Pons (tissue), 1 donor: ENCODE measurements around the gene PPP1R1B.

Experiments
- DNase-seq: peaks from one replicate; pipeline ENCODE4 v3.0.0-alpha.2; 2016; ENCODE audit warnings: low spot score

Gene PPP1R1B

GRCh38 chr17:39633570-39634183 is 6.9 kb downstream of the PPP1R1B start:
- DNase-seq, result no peak

DNA sequence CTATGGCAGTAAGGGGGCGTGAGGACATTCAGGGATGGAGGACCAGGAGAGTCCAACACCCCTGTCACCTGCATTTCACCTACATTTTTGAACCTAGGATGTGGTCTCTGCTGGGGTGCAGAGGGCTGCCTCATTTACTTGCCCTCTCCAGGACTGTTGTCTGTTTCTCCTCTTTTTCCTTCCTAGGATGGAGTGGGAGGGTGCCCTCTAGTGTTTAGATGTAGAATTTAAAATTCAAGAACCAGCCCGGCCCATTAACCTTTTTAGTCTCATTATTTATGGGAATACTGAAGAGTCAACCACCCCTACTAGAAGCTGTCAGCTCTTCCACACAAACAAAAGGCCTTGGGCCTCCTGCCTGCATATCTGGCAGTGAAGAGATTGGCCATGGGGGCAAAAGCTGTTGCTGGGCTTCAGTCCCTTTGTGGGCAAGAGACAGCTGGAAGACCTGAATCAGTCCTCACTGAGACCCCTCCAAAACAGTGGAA is 7.7 kb downstream of the PPP1R1B start:
- DNase-seq, result peak; percentile 74

GRCh38 chr17:39635614-39636176 is 8.9 kb downstream of the PPP1R1B start:
- no peak for DNase-seq

DNA sequence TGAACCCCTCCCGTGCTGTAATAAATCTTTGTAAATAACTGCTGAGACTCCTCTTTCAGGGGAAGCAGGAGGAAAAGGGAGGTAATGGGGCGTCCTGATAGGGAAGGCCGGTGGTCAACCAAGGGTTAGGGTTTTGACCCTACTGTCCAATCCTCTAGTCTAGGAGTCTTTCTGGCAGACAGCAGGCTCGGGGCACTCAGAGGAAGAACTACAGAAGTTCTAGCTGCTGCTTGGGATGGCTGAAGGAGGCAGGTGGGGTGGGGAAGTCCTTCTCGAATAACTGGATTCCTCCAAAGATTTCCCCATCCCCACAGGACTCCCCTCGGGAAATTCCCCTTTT is 9.8 kb downstream of the PPP1R1B start:
- DNase-seq, result no peak

DNA sequence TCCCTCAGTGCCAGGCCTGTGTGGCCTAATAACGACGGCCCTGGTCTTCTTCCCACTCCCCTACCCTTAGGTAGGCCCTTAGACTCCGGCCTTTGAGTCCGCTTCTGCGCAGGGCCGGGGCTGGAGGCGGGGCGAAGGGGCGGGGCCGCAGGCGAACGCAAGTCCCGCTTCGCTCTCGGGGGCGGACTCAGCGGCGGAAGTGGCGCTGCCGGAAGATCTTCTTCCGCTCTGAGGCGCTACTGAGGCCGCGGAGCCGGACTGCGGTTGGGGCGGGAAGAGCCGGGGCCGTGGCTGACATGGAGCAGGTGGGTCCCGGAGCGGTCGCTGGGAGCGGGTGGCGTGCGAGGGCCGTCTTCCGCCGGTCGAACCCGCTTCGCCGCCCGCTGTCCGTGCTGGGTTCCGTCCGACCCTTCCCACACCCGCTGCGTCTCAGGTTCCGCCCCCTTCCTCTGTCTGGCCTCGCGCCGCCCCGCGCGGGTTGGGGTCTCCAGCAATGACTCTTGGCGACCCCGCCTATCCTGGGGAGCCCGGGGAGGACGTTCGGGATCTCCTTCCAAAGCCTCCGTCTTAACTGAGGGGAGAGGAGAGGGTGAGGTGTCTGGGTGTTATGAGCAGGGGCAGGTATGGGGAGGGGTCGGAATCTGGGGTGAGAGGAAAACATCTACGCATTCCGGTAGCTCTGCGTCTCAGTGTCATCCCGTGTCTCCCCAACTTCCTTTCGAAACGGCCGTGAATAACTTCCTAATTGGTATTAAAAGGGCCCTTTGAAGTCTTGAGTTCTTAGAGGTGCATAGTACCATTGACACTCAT is 10.4 kb downstream of the PPP1R1B start, which contains the start of gene STARD3:
TSS of gene STARD3 (plus strand) at position 218 of the 810 bp plus-strand sequence. CDS start 16,388 bp downstream, outside the sequence.
- peak; percentile 83 for DNase-seq

DNA sequence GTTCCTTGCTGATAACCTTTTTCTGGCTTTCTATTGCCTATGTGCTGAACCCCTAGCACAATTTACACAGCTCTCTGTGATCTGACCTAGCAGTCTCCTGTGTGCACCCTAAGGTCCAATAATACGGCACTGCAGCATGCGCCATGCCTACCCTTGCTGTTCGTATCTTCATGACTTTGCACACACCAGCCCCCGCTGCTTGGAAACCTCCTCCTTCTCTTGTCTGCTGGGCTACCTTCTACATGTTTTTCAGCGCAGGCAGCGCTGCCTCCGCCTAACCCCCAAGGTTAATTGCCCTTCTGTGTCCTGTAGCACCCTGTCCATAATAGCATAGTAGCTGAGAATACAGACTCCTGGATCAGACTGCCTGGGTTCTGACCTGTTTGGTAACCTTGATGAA is 11.6 kb downstream of the PPP1R1B start:
- DNase-seq, result no peak

GRCh38 chr17:39639043-39639442 is 12.3 kb downstream of the PPP1R1B start:
- no peak for DNase-seq

GRCh38 chr17:39639566-39640458 is 13.1 kb downstream of the PPP1R1B start:
- no peak for DNase-seq

DNA sequence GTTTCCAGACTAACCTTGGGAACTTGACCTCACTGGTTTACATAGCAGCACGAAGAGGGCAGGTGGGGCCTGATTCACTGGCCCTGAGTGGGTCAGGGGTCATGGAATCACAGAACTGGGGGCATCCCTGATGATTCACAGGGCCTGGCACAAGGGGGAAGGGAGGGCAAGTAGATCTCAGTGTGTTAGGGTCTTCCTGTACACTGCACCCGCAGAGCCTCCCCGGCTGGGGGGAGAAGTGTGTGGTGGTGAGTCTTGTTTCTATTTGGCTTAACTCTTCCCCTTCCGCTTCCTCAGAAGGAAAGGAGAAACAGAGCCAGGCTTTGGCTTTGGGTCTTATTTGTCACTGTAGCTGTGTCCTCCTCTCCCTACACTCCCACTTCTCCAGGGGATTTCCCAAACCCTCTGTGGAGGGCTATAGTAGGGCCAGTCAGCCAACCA is 13.9 kb downstream of the PPP1R1B start:
- DNase-seq, result no peak

DNA sequence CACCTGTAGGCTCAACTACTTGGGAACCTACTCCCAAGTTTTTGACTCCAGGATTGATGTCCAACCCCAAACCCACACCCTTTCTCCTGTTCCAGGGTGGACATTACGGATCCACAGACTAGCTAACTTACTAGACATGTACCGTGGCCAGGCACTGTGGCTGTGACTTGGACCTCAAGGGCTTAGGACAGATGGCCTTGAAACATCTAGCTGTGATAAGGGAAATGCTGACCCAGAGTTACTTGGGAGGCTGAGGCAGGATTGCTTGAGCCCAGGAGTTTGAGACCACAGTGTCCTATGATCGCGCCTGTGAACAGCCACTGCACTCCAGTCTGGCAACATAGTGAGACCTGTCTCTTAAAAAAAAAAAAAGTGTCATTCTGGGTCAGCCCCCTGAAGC is 14.3 kb downstream of the PPP1R1B start:
- DNase-seq, result no peak

DNA sequence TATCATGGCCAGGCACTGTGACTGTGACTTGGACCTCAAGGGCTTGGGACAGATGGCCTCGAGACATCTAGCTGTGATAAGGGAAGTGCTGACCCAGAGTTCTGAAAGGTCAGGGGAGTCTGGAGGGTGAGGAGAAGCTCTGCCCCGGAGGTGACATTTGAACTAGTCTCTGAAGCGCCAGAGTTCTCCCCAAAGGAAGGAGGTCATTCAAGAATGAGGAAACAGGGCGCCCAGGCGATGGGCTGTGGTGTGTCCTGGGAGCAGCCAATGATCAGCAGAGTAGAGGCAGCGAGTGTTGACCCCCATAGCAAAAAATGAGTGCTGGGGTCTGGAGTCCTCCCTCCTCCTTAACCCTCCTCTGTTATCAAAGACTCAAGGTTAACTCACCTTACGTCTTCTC is 15.1 kb downstream of the PPP1R1B start:
- no peak for DNase-seq

DNA sequence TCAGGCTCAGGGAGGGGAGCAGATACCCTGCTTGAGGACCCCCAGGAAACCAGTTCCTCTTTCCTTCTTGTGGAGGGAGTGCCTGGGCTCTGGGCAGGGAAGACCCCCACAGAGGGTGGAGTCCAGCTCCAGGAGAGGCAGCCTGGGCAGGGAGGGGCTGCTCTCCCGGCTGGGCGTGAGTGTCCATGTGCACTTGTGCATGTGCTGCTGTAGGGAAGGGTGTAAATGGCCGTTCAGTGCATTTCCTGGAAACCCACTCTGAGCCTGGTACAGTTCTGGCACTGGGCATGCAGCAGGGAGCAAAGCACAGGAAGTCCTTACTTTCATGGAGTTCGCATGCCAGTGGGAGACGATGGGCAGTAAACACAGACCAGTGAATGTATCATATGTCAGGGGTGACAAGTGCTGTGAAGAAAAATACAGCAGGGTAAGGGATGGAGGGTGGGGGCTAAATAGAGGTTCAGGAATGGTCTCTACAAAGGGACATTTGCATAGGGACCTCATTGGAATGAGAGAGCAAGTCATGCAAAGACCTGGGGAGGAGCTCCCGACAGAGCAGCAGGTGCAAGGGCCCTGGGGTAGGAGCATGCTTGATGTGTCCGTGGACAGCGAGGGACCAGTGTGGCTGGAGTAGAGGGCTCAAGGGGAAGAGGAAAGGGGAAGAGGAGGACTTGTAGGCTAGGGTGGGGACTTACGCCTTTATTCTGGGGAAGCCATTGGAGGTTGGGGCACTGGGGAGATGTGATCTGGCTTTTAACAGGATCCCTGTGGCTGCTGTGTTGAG is 15.7 kb downstream of the PPP1R1B start:
- DNase-seq, result no peak

DNA sequence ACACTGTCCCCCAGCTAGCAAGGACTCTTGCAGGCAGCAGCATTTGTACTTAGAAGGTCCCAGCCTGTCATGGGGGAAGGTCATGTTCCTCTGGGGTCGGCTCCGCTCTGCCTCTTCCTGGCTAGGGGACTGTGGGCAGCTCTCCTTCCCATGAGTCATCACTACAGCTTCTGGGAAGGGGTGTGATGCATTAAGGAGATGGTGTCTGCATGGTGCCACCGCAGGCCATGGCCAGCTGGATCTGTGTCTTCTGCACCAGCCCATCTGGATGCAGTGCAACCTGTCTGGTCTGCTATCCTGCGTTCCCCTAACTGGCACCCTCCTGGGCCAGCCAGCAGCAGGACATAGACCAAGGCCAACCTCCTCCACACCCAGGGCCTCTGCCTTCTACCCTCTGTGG is 16.5 kb downstream of the PPP1R1B start:
- no peak for DNase-seq

DNA sequence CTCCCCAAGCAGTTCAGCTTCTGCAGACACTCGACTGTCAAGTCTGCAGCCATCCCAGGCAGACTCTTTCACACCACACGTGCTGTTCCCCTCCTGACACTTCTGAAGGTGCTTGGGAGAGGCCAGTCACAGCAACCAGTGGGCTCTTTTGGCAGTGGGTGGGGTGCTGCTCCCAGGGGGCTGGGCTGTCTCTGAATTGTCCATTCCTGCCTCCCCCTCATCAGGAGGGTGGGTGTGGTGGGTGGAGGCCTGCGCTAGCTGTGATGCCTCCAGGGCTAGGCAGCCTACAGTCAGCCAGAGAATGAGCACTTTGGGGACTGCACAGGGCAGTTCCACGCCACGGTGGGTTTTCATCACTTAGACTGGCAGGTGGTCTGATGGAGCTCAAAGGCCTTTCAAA is 20.5 kb downstream of the PPP1R1B start:
- no peak for DNase-seq

GRCh38 chr17:39648616-39649366 is 22.0 kb downstream of the PPP1R1B start:
- DNase-seq, result no peak

GRCh38 chr17:39650121-39650579 is 23.4 kb downstream of the PPP1R1B start:
- no peak for DNase-seq

DNA sequence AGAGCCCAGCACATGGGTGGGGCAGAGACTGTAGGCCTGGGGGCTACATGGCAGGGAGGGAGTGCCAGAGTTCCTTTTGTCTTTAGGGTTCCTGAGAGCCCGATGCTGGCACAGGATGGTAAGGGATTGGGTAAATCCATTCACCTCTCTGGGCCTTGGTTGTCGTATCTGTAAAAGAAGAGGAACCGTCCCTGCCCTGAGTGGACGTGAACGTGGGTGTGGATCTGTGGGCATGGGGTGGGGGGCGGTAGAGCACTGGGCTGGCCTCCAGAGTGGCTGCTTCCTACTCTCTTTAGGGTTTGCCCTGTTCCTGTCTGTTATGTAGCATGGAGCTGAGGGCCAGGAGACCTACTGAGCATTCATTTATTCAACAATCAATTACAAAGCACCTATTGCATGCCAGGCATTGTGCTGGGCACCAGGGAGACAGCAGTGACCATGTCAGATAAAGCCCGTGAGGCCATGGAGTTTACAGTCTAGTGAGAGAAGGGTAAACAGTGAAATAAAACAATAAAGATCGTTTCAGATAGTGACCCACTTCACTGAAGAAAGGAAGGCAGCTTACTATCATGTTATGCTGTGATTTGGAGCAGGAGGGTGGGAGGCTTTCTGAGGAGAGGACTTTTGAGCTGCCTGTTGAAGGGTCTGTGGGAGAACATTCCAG is 25.3 kb downstream of the PPP1R1B start:
- peak; percentile 31 for DNase-seq

DNA sequence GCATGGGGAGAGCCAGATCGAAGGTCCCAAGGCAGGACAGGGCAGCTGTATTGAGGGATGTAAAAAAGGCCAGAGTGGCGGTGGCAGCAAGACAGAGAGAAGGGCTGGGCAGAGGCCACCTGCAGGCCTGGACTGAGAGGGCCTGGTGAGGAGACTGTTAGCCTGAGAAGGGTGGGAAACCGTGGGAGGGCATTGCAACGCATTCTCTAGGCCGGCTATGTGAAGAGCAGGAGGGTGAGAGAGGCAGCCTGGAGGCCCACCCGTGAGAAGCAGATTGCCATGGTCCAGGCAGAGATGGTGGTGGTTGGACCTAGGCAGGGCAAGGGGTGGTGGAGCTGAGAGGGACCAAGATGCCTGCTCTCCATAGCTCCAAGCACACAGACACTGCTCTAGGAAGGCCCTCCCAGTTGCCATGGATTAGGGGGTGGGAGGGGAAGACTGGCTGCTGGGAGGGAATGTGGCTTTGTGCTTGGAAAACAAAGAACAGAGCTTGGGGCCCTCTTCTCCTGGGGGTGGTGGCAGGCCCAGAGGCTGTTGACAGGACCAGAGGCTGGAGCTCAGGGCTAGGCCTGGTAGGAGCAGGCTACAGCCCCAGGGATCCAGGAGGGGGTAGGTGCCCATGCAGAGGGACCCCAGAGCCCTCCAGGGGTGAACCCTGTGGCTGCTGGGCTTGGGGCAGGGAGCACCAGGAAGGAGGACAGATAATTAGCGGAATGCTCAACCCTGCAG is 26.0 kb downstream of the PPP1R1B start:
- peak; percentile 92 for DNase-seq

DNA sequence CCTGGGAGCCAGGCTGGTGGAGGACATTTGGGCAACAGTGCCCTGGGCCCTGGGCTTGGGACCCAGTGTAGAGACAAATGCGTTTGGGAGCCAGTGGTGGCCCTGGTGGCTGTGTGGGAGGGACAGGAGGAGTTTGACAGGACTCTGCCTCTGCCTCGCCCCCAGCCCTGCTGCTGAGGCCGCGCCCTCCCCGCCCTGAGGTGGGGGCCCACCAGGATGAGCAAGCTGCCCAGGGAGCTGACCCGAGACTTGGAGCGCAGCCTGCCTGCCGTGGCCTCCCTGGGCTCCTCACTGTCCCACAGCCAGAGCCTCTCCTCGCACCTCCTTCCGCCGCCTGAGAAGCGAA is 26.5 kb downstream of the PPP1R1B start:
- no peak for DNase-seq
